Thoracic aorta (tissue), 2 donors: ENCODE measurements around the gene PLTP. TPM values are rescaled to one million over a fixed set of nuclear protein-coding genes. Genes with fewer than 3 reads are reported as not detected.

Experiments used
- ATAC-seq: fragments of 150-250 bp; one replicate; pipeline ENCODE4 v1.8.0; 2017; ENCODE audit warnings: low read depth; ENCODE audit not compliant: insufficient number of reproducible peaks, low FRiP score
- DNase-seq: peaks from one replicate; pipeline ENCODE4 v3.0.0-alpha.2; 2020; ENCODE audit warnings: low spot score
- H3K27ac ChIP-seq, 2 donors: fragments of 200-600 bp; sonication (generic); 1 replicate in 1 of 2; 2 replicates in 1 of 2; pipeline ENCODE4 v1.5.1; 2016; ENCODE audit warnings: mild to moderate bottlenecking in 2 of 2, moderate library complexity in 2 of 2
- H3K27me3 ChIP-seq: fragments of 200-600 bp; sonication (generic); replicated peaks from 2 replicates; pipeline ENCODE4 v1.6.0; 2016; ENCODE audit warnings: mild to moderate bottlenecking; ENCODE audit not compliant: insufficient read depth
- H3K36me3 ChIP-seq: fragments of 200-600 bp; sonication (generic); one replicate; pipeline ENCODE4 v1.5.1; 2016
- H3K4me1 ChIP-seq, 2 donors: fragments of 200-600 bp; sonication (generic); 1 replicate in 1 of 2; 2 replicates in 1 of 2; pipeline versions ENCODE4 v1.5.1 to v1.6.0; 2016; ENCODE audit warnings: low read depth in 2 of 2, mild to moderate bottlenecking in 1 of 2; ENCODE audit not compliant: control insufficient read depth in 1 of 2
- H3K4me3 ChIP-seq: fragments of 200-600 bp; sonication (generic); 2 replicates; pipeline ENCODE4 v1.5.1; 2016; ENCODE audit warnings: mild to moderate bottlenecking
- H3K9me3 ChIP-seq: fragments of 200-600 bp; sonication (generic); 2 replicates; pipeline ENCODE4 v1.5.1; 2016
- CTCF ChIP-seq: fragments of 200-600 bp; sonication (generic); IDR thresholded peaks from one replicate; pipeline ENCODE4 v1.5.1; 2019; ENCODE audit warnings: antibody characterized with exemption
- total RNA-seq, 2 donors: library from RNA; depleted of rRNA; stranded (reverse); fragments of >200 nt; gene quantifications; one replicate each; pipeline versions ENCODE4 v1.1.0 to v1.2.3, GENCODE V29; 2016

PLTP gene
- total RNA-seq, 2 donors from 2014 or later = 182 to 637 TPM

DNA sequence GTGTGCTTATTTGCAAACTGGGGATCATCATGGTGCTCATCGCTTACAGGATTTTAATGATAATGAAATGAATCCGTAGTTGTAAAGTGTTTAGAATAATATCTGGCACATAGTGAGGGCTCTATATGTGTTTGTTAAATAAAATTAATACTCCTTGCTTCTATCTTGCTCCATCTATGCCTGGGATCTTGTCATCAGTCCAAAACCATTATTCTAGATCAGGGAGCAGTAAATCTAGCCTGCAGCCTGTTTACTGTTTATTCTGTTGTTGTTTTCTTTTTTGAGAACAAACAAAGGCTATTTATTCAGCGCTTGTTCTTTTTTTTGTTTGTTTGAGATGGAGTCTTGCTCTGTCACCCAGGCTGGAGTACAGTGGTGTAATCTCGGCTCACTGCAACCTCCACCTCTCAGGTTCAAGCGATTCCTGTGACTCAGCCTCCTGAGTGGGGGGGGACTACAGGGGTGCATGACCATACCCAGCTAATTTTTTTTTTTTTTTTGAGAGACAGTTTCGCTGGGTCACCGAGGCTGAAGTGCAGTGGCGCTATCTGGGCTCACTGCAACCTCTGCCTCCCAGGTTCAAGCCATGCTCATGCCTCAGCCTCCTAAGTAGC is 62.9 kb downstream of the PLTP start:
- Histone ChIP-seq H3K36me3 (peaks cover 25% of the 10 kb centered on the region), H3K27ac (no peak overlapping the region)

More for the DNA sequence above, 62.9 kb downstream of the PLTP start:
- Histone ChIP-seq H3K9me3 (no peaks in the 10 kb centered on the region), H3K4me1 (peaks cover 0 to 8% of the 10 kb centered on the region in 2 donors), H3K4me3 (no peak overlapping the region), H3K27me3 (no peaks in the 10 kb centered on the region)
- ATAC-seq (no peak), DNase-seq (no peak)
- TF ChIP-seq CTCF = no peak

Other genes with a start within 250 kb of the PLTP start
- gene WFDC11, start 241.9 kb downstream of the PLTP start, total RNA-seq = not detected
- not detected for gene WFDC13, start 210.1 kb downstream of the PLTP start, total RNA-seq
- gene WFDC10B, start 207.1 kb downstream of the PLTP start, total RNA-seq = not detected
- gene SPINT4, start 189.8 kb downstream of the PLTP start, total RNA-seq = not detected
- gene WFDC3, start 120.3 kb downstream of the PLTP start, total RNA-seq = not detected
- 10 to 100 TPM; 15.3 to 31.4 TPM for gene DNTTIP1, start 120.2 kb downstream of the PLTP start, total RNA-seq
- not detected for gene UBE2C, start 99.5 kb downstream of the PLTP start, total RNA-seq
- gene TNNC2, start 84.8 kb downstream of the PLTP start, total RNA-seq = not detected
- gene SNX21, start 78.4 kb downstream of the PLTP start, total RNA-seq = 100 to 1,000 TPM in 1 of 2 donors, 10 to 100 TPM in 1; 78.2 to 133 TPM
- gene ACOT8, start 54.8 kb downstream of the PLTP start, total RNA-seq = 10 to 100 TPM; 20.5 to 45.2 TPM
- gene ZSWIM3, start 54.5 kb downstream of the PLTP start, total RNA-seq = 1 to 10 TPM; 3.0 to 6.1 TPM
- gene ZSWIM1, start 30.9 kb downstream of the PLTP start, total RNA-seq = 1 to 10 TPM; 6.4 to 7.4 TPM
- gene SPATA25, start 24.5 kb downstream of the PLTP start, total RNA-seq = 10 to 100 TPM; 16.6 to 16.7 TPM
- 10 to 100 TPM; 19.7 to 78.7 TPM for gene NEURL2, start 20.9 kb downstream of the PLTP start, total RNA-seq
- 100 to 1,000 TPM in 1 of 2 donors, 10 to 100 TPM in 1; 73.7 to 109 TPM for gene CTSA, start 20.8 kb downstream of the PLTP start, total RNA-seq
- 10 to 100 TPM; 22.6 to 34.7 TPM for gene PCIF1, start 22.5 kb upstream of the PLTP start, total RNA-seq
- gene ZNF335, start 60.0 kb upstream of the PLTP start, total RNA-seq = 10 to 100 TPM; 28.8 to 30.1 TPM
- gene MMP9, start 96.8 kb upstream of the PLTP start, total RNA-seq = 1 to 10 TPM in 1 of 2 donors, not detected in 1; 3.7 TPM
- not detected for gene SLC12A5, start 117.1 kb upstream of the PLTP start, total RNA-seq
- 10 to 100 TPM; 23.7 to 28.6 TPM for gene NCOA5, start 177.8 kb upstream of the PLTP start, total RNA-seq
- gene CD40, start 206.2 kb upstream of the PLTP start, total RNA-seq = 10 to 100 TPM; 15.9 to 33.3 TPM